ENCODE results near the gene ZCCHC7. TPM values are rescaled to one million over a fixed set of nuclear protein-coding genes. Genes with fewer than 3 reads are reported as not detected.

The ZCCHC7 gene
- total and polyA plus RNA-seq, 9 of the 15 experiments (the other 6 are each of a cell fraction or from before 2014, with no cell fraction given): 34.1 to 68.9 (median 48.8) TPM

GRCh38 chr9:37119907-37120842 lies at the start of gene ZCCHC7 (continued):
- TF ChIP-seq ZNF280A (IDR thresholded peaks at IDR 0.05; ENCODE audit: low read depth, partially characterized antibody) (no peak), FOXP4 (CRISPR knock-in tag; IDR thresholded peaks at IDR 0.05; ENCODE audit: borderline replicate concordance) (peak; percentile 98), MEF2A (IDR thresholded peaks at IDR 0.05; ENCODE audit: control insufficient read depth, low read depth, low read length) (no peak), HNRNPUL1 (IDR thresholded peaks at IDR 0.05; ENCODE audit: low read length) (no peak), MITF (IDR thresholded peaks at IDR 0.05) (0 out of 2 replicates have a peak, but pooled peaks have one; percentile 45), ZNF24 (IDR thresholded peaks at IDR 0.05) (peak; percentile 74), ZNF551 (CRISPR knock-in tag; IDR thresholded peaks at IDR 0.05) (no peak), TSHZ1 (CRISPR knock-in tag; IDR thresholded peaks at IDR 0.05) (peak; percentile 74; the same call in 1 of the 2 replicates), STAT5A (IDR thresholded peaks at IDR 0.05; ENCODE audit: borderline replicate concordance, low read length) (no peak; the same call in 1 of the 2 replicates), MLLT1 (IDR thresholded peaks at IDR 0.05) (peak; percentile 73 to 78; a peak in 3 of 4 replicates), RBM34 (IDR thresholded peaks at IDR 0.05; ENCODE audit: borderline replicate concordance, insufficient read depth, low read length) (no peak), SP1 (CRISPR knock-in tag; IDR thresholded peaks at IDR 0.05) (peak; percentile 96)
